GM12878 (cell line): ENCODE data around the gene TMEM41A. TPM values are rescaled to one million over a fixed set of nuclear protein-coding genes. Genes with fewer than 3 reads are reported as not detected.

Source experiments
- ATAC-seq: fragments of 200-7000 bp; cut with Tn5 transposase; 3 replicates; pipeline ENCODE4 v1.9.1; 2020; ENCODE audit warnings: mild to moderate bottlenecking, moderate library complexity
- Bru-seq: library from RNA; stranded (reverse); fragments of 400-500 nt; gene quantifications from one replicate; lab custom pipeline; 2021; lab: Mats Ljungman, UMichigan
- BruChase-seq, 2 experiments: library from RNA; stranded (reverse); fragments of 400-500 nt; gene quantifications; one replicate each; lab custom pipeline; 2021; lab: Mats Ljungman, UMichigan
- BruUV-seq: library from RNA; stranded (reverse); fragments of 400-500 nt; replicated peaks from 2 replicates; lab custom pipeline; 2021; lab: Mats Ljungman, UMichigan
- CTCF ChIA-PET: fragments of 300-600 bp; sonication (Branson Sonifier 250); formaldehyde crosslinking; extraction: SDS; loops from one replicate; lab custom pipeline; 2021; ENCODE audit warnings: inconsistent platforms; lab: Yijun Ruan, JAX
- POLR2A ChIA-PET: fragments of 350-600 bp; formaldehyde crosslinking; extraction: SDS; loops from one replicate; lab custom pipeline; 2021; ENCODE audit warnings: inconsistent platforms; lab: Charles Lee
- RAD21 ChIA-PET: fragments of 300-600 bp; sonication (Branson Sonifier 250); formaldehyde crosslinking; loops from one replicate; lab custom pipeline; 2023; ENCODE audit warnings: antibody characterized with exemption; ENCODE audit not compliant: unreplicated experiment; lab: Charles Lee
- SMC1A ChIA-PET: fragments of 300-600 bp; sonication (Branson Sonifier 250); formaldehyde crosslinking; loops from one replicate; lab custom pipeline; 2023; ENCODE audit not compliant: unreplicated experiment, uncharacterized antibody; lab: Charles Lee
- DNase-seq: peaks from one replicate; pipeline ENCODE4 v3.0.0-alpha.2; 2011; ENCODE audit warnings: low read depth, low spot score
- FAIRE-seq: peaks from 3 replicates; lab custom pipeline; 2011; peaks lifted over from hg19 to GRCh38; lab: Jason Lieb, UNC
- H2AFZ ChIP-seq: 2 replicates; pipeline ENCODE4 v1.6.0; 2011; ENCODE audit warnings: low read depth, low read length, control low read depth; ENCODE audit not compliant: control insufficient read depth
- H3K27ac ChIP-seq: 2 replicates; pipeline ENCODE4 v1.5.1; 2011; ENCODE audit warnings: control low read depth; ENCODE audit not compliant: control insufficient read depth, insufficient read depth
- H3K27me3 ChIP-seq, 2 experiments: replicated peaks in 1 of 2; 2 replicates each; pipeline versions ENCODE4 v1.6.0 to v1.6.1; 2011; ENCODE audit warnings: low read length in 1 of 2; ENCODE audit not compliant: control insufficient read depth in 2 of 2, insufficient read depth in 2 of 2
- H3K36me3 ChIP-seq, 2 experiments: 2 replicates each; pipeline ENCODE4 v1.5.1; 2011; ENCODE audit warnings: low read length in 1 of 2; ENCODE audit not compliant: control insufficient read depth in 2 of 2, insufficient read depth in 2 of 2
- H3K4me1 ChIP-seq: 2 replicates; pipeline ENCODE4 v1.6.1; 2011; ENCODE audit warnings: mild to moderate bottlenecking, low read length, moderate library complexity, mixed read lengths; ENCODE audit not compliant: control insufficient read depth, insufficient read depth
- H3K4me2 ChIP-seq: 2 replicates; pipeline ENCODE4 v1.6.0; 2011; ENCODE audit warnings: control low read depth; ENCODE audit not compliant: control insufficient read depth, insufficient read depth
- H3K4me3 ChIP-seq: fragments of 200-600 bp; sonication (generic); 2 replicates; pipeline ENCODE4 v1.5.1; 2016
- H3K79me2 ChIP-seq: 2 replicates; pipeline ENCODE4 v1.6.0; 2011; ENCODE audit warnings: low read length; ENCODE audit not compliant: control insufficient read depth, insufficient read depth
- H3K9ac ChIP-seq: 2 replicates; pipeline ENCODE4 v1.8.0; 2011; ENCODE audit warnings: low read length, control low read depth, mixed read lengths; ENCODE audit not compliant: control insufficient read depth, insufficient read depth
- H3K9me3 ChIP-seq: replicated peaks from 3 replicates; pipeline ENCODE4 v1.5.1; 2011; ENCODE audit warnings: mild to moderate bottlenecking, low read length; ENCODE audit not compliant: control insufficient read depth, insufficient read depth
- H4K20me1 ChIP-seq: 2 replicates; pipeline ENCODE4 v1.6.0; 2011; ENCODE audit not compliant: control insufficient read depth, insufficient read depth
- BCL11A ChIP-seq: IDR thresholded peaks from 2 replicates; pipeline ENCODE4 v1.6.1; 2011; ENCODE audit warnings: low read depth, low read length
- CBFB ChIP-seq: IDR thresholded peaks from 2 replicates; pipeline ENCODE4 v1.6.1; 2016; ENCODE audit warnings: antibody characterized with exemption, low read depth
- CEBPZ ChIP-seq: fragments of 150-350 bp; IDR thresholded peaks from 2 replicates; pipeline ENCODE4 v1.6.1; 2016; ENCODE audit warnings: low read depth, low read length
- ETV6 ChIP-seq, 2 experiments: fragments of 450-650 bp in 1 of 2; IDR thresholded peaks in 1 of 2; conservative IDR thresholded peaks in 1 of 2; 2 replicates each; pipeline ENCODE4 v1.6.1; 2014; ENCODE audit warnings: antibody characterized with exemption in 1 of 2, borderline replicate concordance in 1 of 2, low read depth in 1 of 2, mild to moderate bottlenecking in 1 of 2, moderate library complexity in 1 of 2
- IRF4 ChIP-seq: IDR thresholded peaks from 2 replicates; pipeline ENCODE4 v1.6.1; 2011; ENCODE audit warnings: low read depth, low read length
- MYB ChIP-seq: fragments of 150-350 bp; IDR thresholded peaks from 2 replicates; pipeline ENCODE4 v1.6.1; 2014; ENCODE audit warnings: mild to moderate bottlenecking, low read depth, low read length, borderline replicate concordance
- SREBF1 ChIP-seq: IDR thresholded peaks from 2 replicates; pipeline ENCODE4 v1.6.1; 2012; ENCODE audit warnings: mild to moderate bottlenecking, low read length
- TCF3 ChIP-seq: IDR thresholded peaks from 2 replicates; pipeline ENCODE4 v1.6.1; 2012; ENCODE audit warnings: low read depth, mild to moderate bottlenecking, low read length, borderline replicate concordance; ENCODE audit not compliant: insufficient read depth
- ZNF207 ChIP-seq: fragments of 450-650 bp; IDR thresholded peaks from 2 replicates; pipeline ENCODE4 v1.6.1; 2014; ENCODE audit warnings: antibody characterized with exemption, mild to moderate bottlenecking, borderline replicate concordance
- WGBS: methylation state at CpG from one replicate; pipeline ENCODE4 v1.1.6; 2016; ENCODE audit warnings: low lambda C conversion rate; ENCODE audit not compliant: insufficient replicate concordance, insufficient coverage; ENCODE audit errors: missing lambda C conversion rate; 5-methylcytosine and 5-hydroxymethylcytosine counted together
- in situ Hi-C: fragments of 300-500 bp; cut with MboI; formaldehyde crosslinking; loops from 9 replicates; pipeline ENCODE4 v1.14.3; 2018; ENCODE audit warnings: mixed read lengths
- intact Hi-C: fragments of 100-400 bp; cut with micrococcal nuclease; formaldehyde crosslinking; loops from one replicate; pipeline ENCODE4 v1.14.2; 2022; ENCODE audit not compliant: unreplicated experiment
- long read RNA-seq, 2 experiments: library from polyadenylated mRNA; unstranded; transcript quantifications; one replicate each; pipeline ENCODE4 v2.0.0, GENCODE V29; 2019 to 2020
- polyA minus RNA-seq, 3 experiments: library from RNA; depleted of rRNA, polyadenylated mRNA; stranded (reverse); fragments of >200 nt; gene quantifications; 2 replicates each; pipeline ENCODE4 v1.2.3, GENCODE V29; 2011
- polyA plus RNA-seq, 11 experiments: library from polyadenylated mRNA; depleted of rRNA in 4 of 11; unstranded in 6 of 11; stranded (reverse) in 5 of 11; fragments of >200 nt; fragmentation: Nextera tagmentation in 4 of 11; fragmentation: Illumina TruSeq in 1 of 11; extraction: Ambion mirVana in 4 of 11; extraction: Trizol in 1 of 11; gene quantifications; 1 replicate in 1 of 11; 2 replicates in 10 of 11; pipeline versions ENCODE4 v1.2.1 to v1.2.3, GENCODE V29; 2011 to 2016; ENCODE audit warnings: inconsistent platforms in 2 of 11, missing spikeins in 2 of 11, low read depth in 1 of 11
- total RNA-seq, 4 experiments: library from RNA; depleted of rRNA in 3 of 4; stranded (reverse); fragments of >200 nt in 3 of 4; fragmentation: Illumina TruSeq in 1 of 4; extraction: Trizol in 1 of 4; gene quantifications; 2 replicates each; pipeline versions ENCODE4 v1.2.1 to v1.2.3, GENCODE V29; 2013 to 2021
- TF ChIP-seq, protein P1 (sequence below): fragments of 450-650 bp; IDR thresholded peaks from 2 replicates; pipeline ENCODE4 v1.6.1; 2017; ENCODE audit warnings: antibody characterized with exemption, mild to moderate bottlenecking, moderate library complexity

Gene TMEM41A
- total RNA-seq (2013; cell fraction: nucleolus; rRNA removed) = 91.6 and 96.1 TPM in 2 replicates
- total RNA-seq (2014; rRNA removed) = 23.0 and 23.3 TPM in 2 replicates
- total RNA-seq (2014; rRNA removed; fragmentation: Illumina TruSeq; extraction: Trizol) = 15.6 and 15.8 TPM in 2 replicates
- total RNA-seq (2021) = 19.9 and 21.9 TPM in 2 replicates
- polyA plus RNA-seq (2011; ENCODE audit: low read depth) = 14.3 TPM
- 29.2 and 32.3 TPM in 2 replicates for polyA plus RNA-seq (2011; rRNA removed)
- polyA plus RNA-seq (2011; cell fraction: cytosol; rRNA removed) = 21.4 and 24.2 TPM in 2 replicates
- polyA plus RNA-seq (2011; cell fraction: nucleus; rRNA removed) = 27.6 and 30.3 TPM in 2 replicates
- polyA plus RNA-seq (2012) = 13.8 and 13.9 TPM in 2 replicates
- 21.6 and 24.6 TPM in 2 replicates for polyA plus RNA-seq (2014; fragmentation: Illumina TruSeq; extraction: Trizol)
- polyA plus RNA-seq (2014; fragmentation: Nextera tagmentation; extraction: Ambion mirVana) = 10 to 100 TPM; 13.9 to 16.9 TPM
- 18.1 and 18.5 TPM in 2 replicates for polyA plus RNA-seq (2014; rRNA removed)
- 10 to 100 TPM; 28.6 to 33.2 TPM for polyA plus RNA-seq (2016; fragmentation: Nextera tagmentation; extraction: Ambion mirVana)
- polyA minus RNA-seq (2011; rRNA and poly(A)+ RNA removed) = 34.8 and 40.2 TPM in 2 replicates
- 8.8 and 11.5 TPM in 2 replicates for polyA minus RNA-seq (2011; cell fraction: cytosol; rRNA and poly(A)+ RNA removed)
- polyA minus RNA-seq (2011; cell fraction: nucleus; rRNA and poly(A)+ RNA removed) = 22.6 and 36.7 TPM in 2 replicates
- percentile 93 among the genes with signal in this experiment for Bru-seq, nascent RNA
- percentile 84 among the genes with signal in this experiment for BruChase-seq, experiment 1, labeled RNA remaining after a 6-hour chase
- percentile 93 among the genes with signal in this experiment for BruChase-seq, experiment 2, labeled RNA remaining after a 2-hour chase
- long read RNA-seq, experiment 1, transcript TMEM41A-203 (5 exons, 2,827 nt) = major isoform, 12 of 15 reads
- long read RNA-seq, experiment 1, partial matches to known transcripts = 0 of 15 reads
- long read RNA-seq, experiment 1, other reads (novel, unspliced or antisense) = 3 of 15 reads
- long read RNA-seq, experiment 2, partial matches to known transcripts = 2 of 8 reads
- long read RNA-seq, experiment 2, other reads (novel, unspliced or antisense) = 3 of 8 reads

DNA sequence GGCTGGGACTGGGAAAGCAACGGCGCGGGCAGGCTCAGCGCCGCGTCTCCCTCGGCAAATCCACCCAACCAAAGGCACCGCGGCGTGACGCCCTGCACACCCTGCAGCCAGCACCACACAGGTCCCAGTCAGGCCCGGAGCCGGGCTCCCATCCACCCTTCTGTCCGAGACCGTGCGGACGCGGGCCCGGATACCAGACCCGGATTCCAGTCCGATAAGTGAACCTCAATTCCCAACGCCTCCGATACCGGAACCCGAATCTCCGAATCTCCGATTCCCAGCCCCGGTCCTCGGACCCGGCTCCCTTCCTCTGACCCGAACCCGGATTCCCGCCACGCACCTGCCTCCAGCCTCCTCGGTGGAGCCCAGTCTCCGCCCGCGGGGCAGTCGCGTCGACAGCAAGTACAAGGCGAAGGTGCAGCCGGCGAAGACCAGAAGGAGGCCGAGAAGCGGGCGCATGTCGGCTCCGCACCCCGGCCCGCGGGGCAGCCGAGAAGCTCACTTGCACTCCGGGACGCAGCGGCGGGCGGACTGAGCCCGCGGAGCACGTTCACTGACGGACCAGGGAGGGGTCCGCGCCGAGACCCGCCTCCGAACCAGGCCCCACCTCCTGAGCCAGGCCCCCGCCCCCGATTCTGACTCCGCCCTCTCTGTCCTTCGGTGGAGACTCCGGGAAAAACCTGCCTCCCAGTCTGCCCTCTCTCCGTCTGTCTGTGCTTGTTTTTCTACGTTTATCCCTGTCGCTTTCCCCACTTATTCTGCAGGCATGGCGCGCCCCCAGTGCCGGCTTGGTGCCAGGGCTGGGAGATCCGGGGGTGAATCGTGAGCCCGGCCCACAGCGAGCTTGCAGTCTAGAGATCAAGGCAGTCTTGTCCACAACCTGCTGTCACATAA, at the start of gene TMEM41A:
Gene TMEM41A, minus strand, starts transcription at position 533 of the 894 bp plus-strand sequence. Its CDS starts 74 bp downstream, at position 459.
- Histone ChIP-seq H3K27ac (peak within 1 kb of the TSS; percentile 87), H3K36me3 (peaks cover 5 to 13% of the 10 kb centered on the region in 2 experiments; a peak in 3 of 4 replicates), H3K79me2 (peaks cover 29% of the 10 kb centered on the region), H3K4me3 (peak within 1 kb of the TSS; percentile 92), H3K9me3 (no peaks in the 10 kb centered on the region), H4K20me1 (no peaks in the 10 kb centered on the region), H3K9ac (peak within 1 kb of the TSS; percentile 91), H3K4me1 (peaks cover 9% of the 10 kb centered on the region), H3K27me3 (no peaks in the 10 kb centered on the region), H3K4me2 (peak within 1 kb of the TSS; percentile 78), H2AFZ (peak within 1 kb of the TSS; percentile 99)
- ChIA-PET SMC1A (interaction anchor here (0.7 to 1.4 kb wide), 2 partner anchors 60 to 77 kb away, joined by 6 to 7 read pairs; no protein-coding TSS in a partner anchor), CTCF (interaction anchor here (1.0 to 1.8 kb wide), 4 partner anchors 59 to 135 kb away, joined by 3 to 6 read pairs (median 3); partner anchors contain the start of gene MAP3K13), POLR2A (interaction anchor here (0.6 to 1.3 kb wide), 6 partner anchors 40 to 469 kb away, joined by 3 to 4 read pairs (median 3); partner anchors contain the start of genes LIPH and SENP2), RAD21 (interaction anchor here (1.1 to 1.4 kb wide), 2 partner anchors 48 to 60 kb away, joined by 5 to 11 read pairs; no protein-coding TSS in a partner anchor)
- peak; percentile 66 for FAIRE-seq
- 6% methylated on average over 82 of the region's 82 CpGs for WGBS
- ATAC-seq = peak; percentile 98
- TSS peak; percentile 53 for BruUV-seq
- intact Hi-C loops (loop anchor here (1.0 kb wide), 2 partner anchors 61 to 77 kb away; no protein-coding TSS in a partner anchor), in situ Hi-C loops (no loop called here)
- peak; percentile 53 for DNase-seq
- TF ChIP-seq CBFB (peak; percentile 61; the same call in 1 of the 2 replicates), ETV6 (conservative IDR thresholded peaks at IDR 0.05 in 1 of 2, IDR thresholded peaks at IDR 0.05 in 1 of 2; ENCODE audit: borderline replicate concordance in 1 of 2, low read depth in 1 of 2) (peak in 1 of 2 experiments; percentile 60; a peak in 1 of 4 replicates), SREBF1 (peak; percentile 70), ZNF207 (peak; percentile 90; the same call in 1 of the 2 replicates), IRF4 (peak; percentile 69; the same call in 1 of the 2 replicates), MYB (no peak), TCF3 (peak; percentile 88; the same call in 1 of the 2 replicates), CEBPZ (no peak; the same call in 1 of the 2 replicates), BCL11A (0 out of 2 replicates have a peak, but pooled peaks have one; percentile 24)
- TF ChIP-seq, protein P1, sequence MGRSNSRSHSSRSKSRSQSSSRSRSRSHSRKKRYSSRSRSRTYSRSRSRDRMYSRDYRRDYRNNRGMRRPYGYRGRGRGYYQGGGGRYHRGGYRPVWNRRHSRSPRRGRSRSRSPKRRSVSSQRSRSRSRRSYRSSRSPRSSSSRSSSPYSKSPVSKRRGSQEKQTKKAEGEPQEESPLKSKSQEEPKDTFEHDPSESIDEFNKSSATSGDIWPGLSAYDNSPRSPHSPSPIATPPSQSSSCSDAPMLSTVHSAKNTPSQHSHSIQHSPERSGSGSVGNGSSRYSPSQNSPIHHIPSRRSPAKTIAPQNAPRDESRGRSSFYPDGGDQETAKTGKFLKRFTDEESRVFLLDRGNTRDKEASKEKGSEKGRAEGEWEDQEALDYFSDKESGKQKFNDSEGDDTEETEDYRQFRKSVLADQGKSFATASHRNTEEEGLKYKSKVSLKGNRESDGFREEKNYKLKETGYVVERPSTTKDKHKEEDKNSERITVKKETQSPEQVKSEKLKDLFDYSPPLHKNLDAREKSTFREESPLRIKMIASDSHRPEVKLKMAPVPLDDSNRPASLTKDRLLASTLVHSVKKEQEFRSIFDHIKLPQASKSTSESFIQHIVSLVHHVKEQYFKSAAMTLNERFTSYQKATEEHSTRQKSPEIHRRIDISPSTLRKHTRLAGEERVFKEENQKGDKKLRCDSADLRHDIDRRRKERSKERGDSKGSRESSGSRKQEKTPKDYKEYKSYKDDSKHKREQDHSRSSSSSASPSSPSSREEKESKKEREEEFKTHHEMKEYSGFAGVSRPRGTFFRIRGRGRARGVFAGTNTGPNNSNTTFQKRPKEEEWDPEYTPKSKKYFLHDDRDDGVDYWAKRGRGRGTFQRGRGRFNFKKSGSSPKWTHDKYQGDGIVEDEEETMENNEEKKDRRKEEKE = no peak
